Lower leg skin (tissue), 3 donors: ENCODE results near the gene UGDH.

Experiments used
- POLR2A ChIP-seq, 2 donors: fragments of 450-650 bp; IDR thresholded peaks; one replicate each; pipeline ENCODE4 v1.6.1; 2016 to 2017; ENCODE audit warnings: antibody characterized with exemption in 2 of 2, mild to moderate bottlenecking in 1 of 2, moderate library complexity in 1 of 2
- TF ChIP-seq, protein P1 (sequence below), 3 donors: fragments of 450-650 bp; IDR thresholded peaks; one replicate each; pipeline ENCODE4 v1.5.1; 2016; ENCODE audit warnings: antibody characterized with exemption in 3 of 3, mild to moderate bottlenecking in 3 of 3, moderate library complexity in 2 of 3

GRCh38 chr4:39497909-39498726 is 29.1 kb downstream of the UGDH start:
- TF ChIP-seq, protein P1, sequence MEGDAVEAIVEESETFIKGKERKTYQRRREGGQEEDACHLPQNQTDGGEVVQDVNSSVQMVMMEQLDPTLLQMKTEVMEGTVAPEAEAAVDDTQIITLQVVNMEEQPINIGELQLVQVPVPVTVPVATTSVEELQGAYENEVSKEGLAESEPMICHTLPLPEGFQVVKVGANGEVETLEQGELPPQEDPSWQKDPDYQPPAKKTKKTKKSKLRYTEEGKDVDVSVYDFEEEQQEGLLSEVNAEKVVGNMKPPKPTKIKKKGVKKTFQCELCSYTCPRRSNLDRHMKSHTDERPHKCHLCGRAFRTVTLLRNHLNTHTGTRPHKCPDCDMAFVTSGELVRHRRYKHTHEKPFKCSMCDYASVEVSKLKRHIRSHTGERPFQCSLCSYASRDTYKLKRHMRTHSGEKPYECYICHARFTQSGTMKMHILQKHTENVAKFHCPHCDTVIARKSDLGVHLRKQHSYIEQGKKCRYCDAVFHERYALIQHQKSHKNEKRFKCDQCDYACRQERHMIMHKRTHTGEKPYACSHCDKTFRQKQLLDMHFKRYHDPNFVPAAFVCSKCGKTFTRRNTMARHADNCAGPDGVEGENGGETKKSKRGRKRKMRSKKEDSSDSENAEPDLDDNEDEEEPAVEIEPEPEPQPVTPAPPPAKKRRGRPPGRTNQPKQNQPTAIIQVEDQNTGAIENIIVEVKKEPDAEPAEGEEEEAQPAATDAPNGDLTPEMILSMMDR (IDR thresholded peaks at IDR 0.05): no peak
- no peak for TF ChIP-seq POLR2A (IDR thresholded peaks at IDR 0.05)
